ENCODE measurements around the gene CFC1.
"Not testable (repeated sequence)": the region's sequence is repeated elsewhere in the genome, so short reads cannot be mapped to it uniquely, and the experiment has no call there.

Gene CFC1

GRCh38 chr2:130599393-130599792 lies at the start of gene CFC1:
TSS of gene CFC1 (minus strand) at chr2:130599575. CDS start at chr2:130599287, 288 bp downstream.
- DNase-seq (ENCODE audit: low spot score), result not testable (repeated sequence)

GRCh38 chr2:130641688-130642087 lies 42.3 kb upstream of the CFC1 start:
- not testable (repeated sequence) for DNase-seq (ENCODE audit: low spot score)

- not testable (repeated sequence) for DNase-seq (ENCODE audit: low spot score)
Observed at GRCh38 chr2:130638973-130639372, 39.6 kb upstream of the CFC1 start.

- not testable (repeated sequence) for DNase-seq (ENCODE audit: low spot score)
Observed at GRCh38 chr2:130628784-130629475, 29.6 kb upstream of the CFC1 start.

GRCh38 chr2:130611140-130611539 lies 11.8 kb upstream of the CFC1 start, which contains the start of gene POTEJ:
TSS of gene POTEJ (plus strand) at chr2:130611440. CDS start at chr2:130611533, 93 bp downstream.
- DNase-seq (ENCODE audit: low spot score), result not testable (repeated sequence)

GRCh38 chr2:130610486-130610885 lies 11.1 kb upstream of the CFC1 start:
- DNase-seq (ENCODE audit: low spot score), result not testable (repeated sequence)

- not testable (repeated sequence) for DNase-seq (ENCODE audit: low spot score)
Observed at GRCh38 chr2:130609002-130609920, 9.9 kb upstream of the CFC1 start.

GRCh38 chr2:130608276-130609001 lies 9.1 kb upstream of the CFC1 start:
- DNase-seq (ENCODE audit: low spot score), result not testable (repeated sequence)

- not testable (repeated sequence) for DNase-seq (ENCODE audit: low spot score)
Observed at GRCh38 chr2:130601648-130602302, 2.4 kb upstream of the CFC1 start.

- DNase-seq (ENCODE audit: low spot score), result not testable (repeated sequence)
Observed at GRCh38 chr2:130599926-130600325, 551 bp upstream of the CFC1 start.

GRCh38 chr2:130598463-130598862 lies 912 bp downstream of the CFC1 start:
- not testable (repeated sequence) for DNase-seq (ENCODE audit: low spot score)

GRCh38 chr2:130597994-130598393 lies 1.4 kb downstream of the CFC1 start:
- not testable (repeated sequence) for DNase-seq (ENCODE audit: low spot score)

- not testable (repeated sequence) for DNase-seq (ENCODE audit: low spot score)
Observed at GRCh38 chr2:130596757-130597156, 2.6 kb downstream of the CFC1 start.

- not testable (repeated sequence) for DNase-seq (ENCODE audit: low spot score)
Observed at GRCh38 chr2:130594011-130594410, 5.4 kb downstream of the CFC1 start.

GRCh38 chr2:130592791-130593414 lies 6.5 kb downstream of the CFC1 start:
- DNase-seq (ENCODE audit: low spot score), result not testable (repeated sequence)

GRCh38 chr2:130590842-130591359 lies 8.5 kb downstream of the CFC1 start:
- DNase-seq (ENCODE audit: low spot score), result not testable (repeated sequence)

GRCh38 chr2:130590170-130590841 lies 9.1 kb downstream of the CFC1 start:
- not testable (repeated sequence) for DNase-seq (ENCODE audit: low spot score)

GRCh38 chr2:130588688-130589458 lies 10.5 kb downstream of the CFC1 start:
- not testable (repeated sequence) for DNase-seq (ENCODE audit: low spot score)

- DNase-seq (ENCODE audit: low spot score), result not testable (repeated sequence)
Observed at GRCh38 chr2:130584726-130585125, 14.6 kb downstream of the CFC1 start.

Measured in GM20000 (cell line).